Fibroblast of pulmonary artery (primary cell): ENCODE data around the gene MKNK1.

Source experiments
- DNase-seq: peaks from one replicate; pipeline ENCODE4 v3.0.0-alpha.2; 2010; ENCODE audit warnings: low read depth
- H3K4me3 ChIP-seq: replicated peaks from 2 replicates; pipeline ENCODE4 v1.5.1; 2011; ENCODE audit warnings: low read depth, mild to moderate bottlenecking, control low read depth, low read length, moderate library complexity
- TF ChIP-seq, protein P1 (sequence below): IDR thresholded peaks from 2 replicates; pipeline ENCODE4 v1.5.1; 2011; ENCODE audit warnings: mild to moderate bottlenecking, control low read depth, low read length, inconsistent platforms; ENCODE audit errors: missing control alignments

Gene MKNK1

DNA sequence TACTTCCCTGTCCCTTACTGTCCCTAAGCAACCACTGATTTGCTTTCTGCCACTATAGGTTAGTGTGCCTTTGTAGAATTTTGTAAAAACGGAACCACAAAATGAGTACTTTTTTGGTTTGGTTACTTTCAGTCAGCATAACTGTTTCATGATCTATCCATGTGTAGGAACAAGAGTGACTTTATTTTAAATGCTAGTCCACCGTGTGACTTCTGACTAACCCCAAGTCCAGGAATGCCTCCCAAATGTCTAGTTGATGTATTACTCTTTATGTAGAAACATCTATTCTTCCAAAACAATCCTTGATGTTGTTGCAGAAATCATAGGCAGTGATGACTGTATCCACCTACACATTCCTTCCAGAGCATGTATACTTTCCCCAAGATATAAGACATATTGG, 42.8 kb upstream of the MKNK1 start:
- DNase-seq, result no peak
- H3K4me3 ChIP-seq, result no peak overlapping the region
- TF ChIP-seq, protein P1, sequence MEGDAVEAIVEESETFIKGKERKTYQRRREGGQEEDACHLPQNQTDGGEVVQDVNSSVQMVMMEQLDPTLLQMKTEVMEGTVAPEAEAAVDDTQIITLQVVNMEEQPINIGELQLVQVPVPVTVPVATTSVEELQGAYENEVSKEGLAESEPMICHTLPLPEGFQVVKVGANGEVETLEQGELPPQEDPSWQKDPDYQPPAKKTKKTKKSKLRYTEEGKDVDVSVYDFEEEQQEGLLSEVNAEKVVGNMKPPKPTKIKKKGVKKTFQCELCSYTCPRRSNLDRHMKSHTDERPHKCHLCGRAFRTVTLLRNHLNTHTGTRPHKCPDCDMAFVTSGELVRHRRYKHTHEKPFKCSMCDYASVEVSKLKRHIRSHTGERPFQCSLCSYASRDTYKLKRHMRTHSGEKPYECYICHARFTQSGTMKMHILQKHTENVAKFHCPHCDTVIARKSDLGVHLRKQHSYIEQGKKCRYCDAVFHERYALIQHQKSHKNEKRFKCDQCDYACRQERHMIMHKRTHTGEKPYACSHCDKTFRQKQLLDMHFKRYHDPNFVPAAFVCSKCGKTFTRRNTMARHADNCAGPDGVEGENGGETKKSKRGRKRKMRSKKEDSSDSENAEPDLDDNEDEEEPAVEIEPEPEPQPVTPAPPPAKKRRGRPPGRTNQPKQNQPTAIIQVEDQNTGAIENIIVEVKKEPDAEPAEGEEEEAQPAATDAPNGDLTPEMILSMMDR, result no peak

DNA sequence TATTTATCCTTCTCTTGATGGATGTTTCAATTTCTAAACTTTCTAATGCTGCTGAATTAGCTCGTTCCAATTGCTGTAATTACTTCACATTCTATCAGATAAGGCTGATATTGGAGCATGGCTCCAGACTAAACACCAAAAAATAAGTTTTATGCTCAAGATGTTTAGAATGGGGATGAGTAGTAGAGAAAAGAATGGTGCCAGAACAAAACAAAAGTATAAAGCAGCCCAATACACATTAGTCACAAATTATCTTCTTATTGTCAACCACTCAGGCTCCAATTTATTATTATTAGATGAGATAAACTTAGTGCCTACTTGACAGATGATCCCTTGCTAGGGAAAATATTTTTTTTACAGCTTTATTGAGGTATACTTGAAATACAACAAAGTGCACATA, 42.3 kb upstream of the MKNK1 start:
- H3K4me3 ChIP-seq, result no peak overlapping the region
- DNase-seq, result no peak
- TF ChIP-seq, protein P1, result no peak

- H3K4me3 ChIP-seq, result no peak overlapping the region
- no peak for DNase-seq
- TF ChIP-seq, protein P1, result no peak
Measured at GRCh38 chr1:46645815-46646214, 41.7 kb upstream of the MKNK1 start.

- TF ChIP-seq, protein P1, result no peak
- DNase-seq, result peak; percentile 79
- no peak overlapping the region for H3K4me3 ChIP-seq
Measured at GRCh38 chr1:46643368-46643775, 39.3 kb upstream of the MKNK1 start.

DNA sequence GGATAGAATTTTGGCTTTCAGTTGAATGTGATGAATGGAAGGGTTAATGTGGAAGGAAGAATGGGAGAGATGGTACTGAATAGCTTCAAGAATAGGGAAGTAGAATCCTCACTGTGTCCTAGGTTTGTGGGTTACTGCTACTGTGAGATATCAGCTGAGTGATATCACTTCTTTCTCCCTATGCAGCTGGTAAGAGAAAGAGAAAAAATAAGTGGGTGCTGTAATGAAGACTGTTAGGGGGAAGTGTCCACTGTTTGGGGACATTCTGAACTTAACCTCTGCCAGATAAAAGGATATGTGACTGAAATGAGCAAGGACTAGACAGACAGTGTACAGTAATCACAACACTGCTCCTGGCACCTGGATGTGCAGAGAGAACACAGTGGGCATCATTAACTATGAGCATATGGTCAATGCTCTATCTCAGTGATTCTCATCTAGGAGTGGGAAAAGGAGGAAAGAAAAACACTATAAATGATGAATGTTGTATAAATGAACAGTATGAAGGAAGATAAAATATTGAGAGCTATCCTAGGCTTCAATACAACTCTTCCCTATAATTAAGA, 38.1 kb upstream of the MKNK1 start:
- DNase-seq, result no peak
- TF ChIP-seq, protein P1, result no peak
- no peak overlapping the region for H3K4me3 ChIP-seq

DNA sequence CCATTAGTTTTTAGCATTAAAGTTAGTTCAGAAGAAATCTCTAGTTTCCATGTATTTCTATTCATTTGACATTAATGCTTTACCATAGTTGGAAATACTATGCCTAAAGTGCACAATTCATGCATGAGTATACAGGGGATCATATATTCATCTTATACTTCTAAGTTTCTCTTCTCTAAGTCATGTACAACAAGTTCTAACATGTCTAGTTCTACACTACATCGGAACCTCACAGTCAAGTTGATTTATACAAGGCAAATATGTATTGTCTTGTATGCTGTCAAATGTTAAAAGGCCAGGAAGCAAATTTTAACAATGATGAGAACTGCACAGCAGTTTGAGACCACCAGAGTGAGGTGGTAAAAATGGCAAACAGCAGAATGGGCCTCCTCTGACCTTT, 35.5 kb upstream of the MKNK1 start:
- DNase-seq, result no peak
- no peak overlapping the region for H3K4me3 ChIP-seq
- TF ChIP-seq, protein P1, result no peak

DNA sequence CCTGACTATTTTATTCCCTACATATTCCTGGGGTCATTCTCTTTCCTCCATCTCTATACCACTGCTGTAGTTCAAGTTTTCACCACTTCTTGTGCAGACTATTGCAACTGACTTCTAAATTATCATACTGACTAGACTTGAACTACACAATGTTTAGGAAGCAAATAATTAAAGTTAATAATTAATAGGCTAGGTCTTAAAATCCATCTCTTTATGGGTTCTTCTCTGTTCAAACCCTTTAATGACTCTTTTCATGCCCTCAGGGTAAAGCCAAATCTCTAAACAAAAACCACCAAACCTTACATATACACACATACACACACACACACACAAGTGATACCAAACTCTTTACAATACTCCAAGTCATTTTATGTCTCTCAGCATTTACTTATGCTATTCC, 34.9 kb upstream of the MKNK1 start:
- TF ChIP-seq, protein P1, result no peak
- DNase-seq, result no peak
- H3K4me3 ChIP-seq, result no peak overlapping the region
